ENCODE data around the gene HS6ST1.

- no peak for TF ChIP-seq CTCF (tag by site-specific recombination; IDR thresholded peaks at IDR 0.05)
- no peak for TF ChIP-seq ZSCAN30 (tag by site-specific recombination; IDR thresholded peaks at IDR 0.05)
Observed at GRCh38 chr2:128319631-128320191, 1.0 kb upstream of the HS6ST1 start.
